ENCODE data around the gene TSC22D1. TPM values are rescaled to one million over a fixed set of nuclear protein-coding genes. Genes with fewer than 3 reads are reported as not detected.

The TSC22D1 gene
- total RNA-seq, 1 experiment from 2014 or later: 194 TPM

DNA sequence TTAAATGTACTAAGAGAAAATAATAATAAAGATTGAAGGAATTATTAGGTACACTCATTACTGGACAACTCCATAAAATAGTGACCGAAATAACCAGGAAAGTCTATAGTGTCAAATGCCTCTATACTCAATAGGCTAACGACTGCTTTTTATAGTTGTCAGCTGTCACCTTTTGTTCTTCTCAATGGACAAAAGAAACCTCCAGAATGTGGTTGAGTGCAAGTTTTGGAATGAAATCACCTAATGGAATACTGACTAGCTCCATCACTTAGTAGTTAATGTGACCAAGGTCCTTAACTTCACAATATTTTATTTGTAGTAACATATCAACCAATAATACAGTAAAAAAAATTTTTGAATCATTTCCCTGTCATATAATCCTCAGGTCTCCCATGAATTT is 18.1 kb downstream of the TSC22D1 start:
- BruUV-seq (replicated peaks): no TSS peak
- DNase-seq (no peak), ATAC-seq (no peak)
- Histone ChIP-seq H3K79me2 (ENCODE audit: low read length) (peaks cover 85% of the 10 kb centered on the region), H3K4me2 (ENCODE audit: low read length) (no peak overlapping the region), H2AFZ (ENCODE audit: low read length) (no peak overlapping the region), H3K9me2 (replicated peaks; ENCODE audit: low read length) (no peaks in the 10 kb centered on the region), H4K20me1 (ENCODE audit: low read length) (no peaks in the 10 kb centered on the region), H3K36me3 (ENCODE audit: low read depth, low read length) (peaks cover 2% of the 10 kb centered on the region; the same call in 1 of the 2 replicates), H3K9me3 (ENCODE audit: low read length) (no peaks in the 10 kb centered on the region), H3K27ac (ENCODE audit: low read length) (no peak overlapping the region), H3K4me3 (ENCODE audit: low read length) (no peak overlapping the region), H3K9ac (ENCODE audit: low read length) (no peak overlapping the region), H3K4me1 (ENCODE audit: insufficient read depth, low read length) (no peaks in the 10 kb centered on the region), H3K27me3 (ENCODE audit: low read length) (no peaks in the 10 kb centered on the region), H3F3A (ENCODE audit: low read length, unreplicated experiment) (no peaks in the 10 kb centered on the region)
- ChIA-PET POLR2A (ENCODE audit: unreplicated experiment) (no interaction called here), CTCF (no interaction called here)
- TF ChIP-seq EZH2 (IDR thresholded peaks at IDR 0.05; ENCODE audit: low read length, unreplicated experiment): no peak
- no peak for TF ChIP-seq EZH2phosphoT487 (IDR thresholded peaks at IDR 0.05; ENCODE audit: borderline replicate concordance, low read length)
- TF ChIP-seq, protein P1, sequence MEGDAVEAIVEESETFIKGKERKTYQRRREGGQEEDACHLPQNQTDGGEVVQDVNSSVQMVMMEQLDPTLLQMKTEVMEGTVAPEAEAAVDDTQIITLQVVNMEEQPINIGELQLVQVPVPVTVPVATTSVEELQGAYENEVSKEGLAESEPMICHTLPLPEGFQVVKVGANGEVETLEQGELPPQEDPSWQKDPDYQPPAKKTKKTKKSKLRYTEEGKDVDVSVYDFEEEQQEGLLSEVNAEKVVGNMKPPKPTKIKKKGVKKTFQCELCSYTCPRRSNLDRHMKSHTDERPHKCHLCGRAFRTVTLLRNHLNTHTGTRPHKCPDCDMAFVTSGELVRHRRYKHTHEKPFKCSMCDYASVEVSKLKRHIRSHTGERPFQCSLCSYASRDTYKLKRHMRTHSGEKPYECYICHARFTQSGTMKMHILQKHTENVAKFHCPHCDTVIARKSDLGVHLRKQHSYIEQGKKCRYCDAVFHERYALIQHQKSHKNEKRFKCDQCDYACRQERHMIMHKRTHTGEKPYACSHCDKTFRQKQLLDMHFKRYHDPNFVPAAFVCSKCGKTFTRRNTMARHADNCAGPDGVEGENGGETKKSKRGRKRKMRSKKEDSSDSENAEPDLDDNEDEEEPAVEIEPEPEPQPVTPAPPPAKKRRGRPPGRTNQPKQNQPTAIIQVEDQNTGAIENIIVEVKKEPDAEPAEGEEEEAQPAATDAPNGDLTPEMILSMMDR (conservative IDR thresholded peaks at IDR 0.05; ENCODE audit: low read depth, low read length): no peak
- intact Hi-C loops (cut with micrococcal nuclease): no loop called here

DNA sequence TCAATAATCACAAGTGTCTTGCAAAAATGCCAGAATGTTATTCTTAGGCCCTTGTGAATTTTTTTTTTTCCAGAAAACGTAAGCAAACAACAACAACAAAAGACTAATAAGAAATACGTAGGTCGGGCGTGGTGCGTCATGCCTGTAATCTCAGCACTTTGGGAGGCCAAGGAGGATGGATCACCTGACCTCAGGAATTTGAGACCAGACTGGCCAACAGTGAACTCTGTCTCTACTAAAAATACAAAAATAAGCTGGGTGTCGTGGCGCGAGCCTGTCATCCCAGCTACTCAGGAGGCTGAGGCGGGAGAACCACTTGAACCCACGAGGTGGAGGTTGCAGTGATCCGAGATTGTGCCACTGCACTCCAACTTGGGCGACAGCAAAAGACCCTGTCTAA is 20.9 kb downstream of the TSC22D1 start:
- no peak overlapping the region for H2AFZ ChIP-seq (ENCODE audit: low read length)
- ChIA-PET CTCF (no interaction called here), POLR2A (ENCODE audit: unreplicated experiment) (no interaction called here)
- no TSS peak for BruUV-seq (replicated peaks)
- no peaks in the 10 kb centered on the region for H3K4me1 ChIP-seq (ENCODE audit: insufficient read depth, low read length)
- no peak overlapping the region for H3K9ac ChIP-seq (ENCODE audit: low read length)
- no peak overlapping the region for H3K27ac ChIP-seq (ENCODE audit: low read length)
- no peaks in the 10 kb centered on the region for H3K9me3 ChIP-seq (ENCODE audit: low read length)
- no peak for DNase-seq
- H3K27me3 ChIP-seq (ENCODE audit: low read length): no peaks in the 10 kb centered on the region
- peaks cover 2% of the 10 kb centered on the region; the same call in 1 of the 2 replicates for H3K36me3 ChIP-seq (ENCODE audit: low read depth, low read length)
- H3K4me3 ChIP-seq (ENCODE audit: low read length): no peak overlapping the region
- peaks cover 77% of the 10 kb centered on the region for H3K79me2 ChIP-seq (ENCODE audit: low read length)
- no peak for TF ChIP-seq EZH2 (IDR thresholded peaks at IDR 0.05; ENCODE audit: low read length, unreplicated experiment)
- TF ChIP-seq, protein P1 (conservative IDR thresholded peaks at IDR 0.05; ENCODE audit: low read depth, low read length): no peak
- no peak for TF ChIP-seq EZH2phosphoT487 (IDR thresholded peaks at IDR 0.05; ENCODE audit: borderline replicate concordance, low read length)
- intact Hi-C loops (cut with micrococcal nuclease): no loop called here
- no peaks in the 10 kb centered on the region for H4K20me1 ChIP-seq (ENCODE audit: low read length)
- H3K9me2 ChIP-seq (replicated peaks; ENCODE audit: low read length): no peaks in the 10 kb centered on the region
- H3K4me2 ChIP-seq (ENCODE audit: low read length): no peak overlapping the region
- no peak for ATAC-seq
- H3F3A ChIP-seq (ENCODE audit: low read length, unreplicated experiment): no peaks in the 10 kb centered on the region

DNA sequence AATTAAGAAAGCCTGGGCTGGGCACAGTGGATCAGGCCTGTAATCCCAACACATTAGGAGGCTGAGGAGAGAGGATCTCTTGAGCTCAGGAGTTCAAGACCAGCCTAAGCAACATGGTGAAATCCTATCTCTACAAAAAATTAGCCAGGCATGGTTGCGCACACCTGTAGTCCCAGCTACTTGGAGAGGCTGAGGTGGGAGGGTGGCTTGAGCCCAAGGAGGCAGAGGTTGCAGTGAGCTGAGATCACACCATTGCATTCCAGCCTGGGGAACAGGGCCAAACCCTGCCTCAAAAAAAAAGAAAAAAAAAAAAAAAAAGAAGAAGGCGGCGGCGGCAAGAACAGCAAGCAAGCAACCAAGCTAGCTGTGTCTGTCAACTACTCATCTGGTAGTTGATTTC is 26.7 kb downstream of the TSC22D1 start:
- TF ChIP-seq EZH2 (IDR thresholded peaks at IDR 0.05; ENCODE audit: low read length, unreplicated experiment) (no peak), EZH2phosphoT487 (IDR thresholded peaks at IDR 0.05; ENCODE audit: borderline replicate concordance, low read length) (no peak)
- TF ChIP-seq, protein P1 (conservative IDR thresholded peaks at IDR 0.05; ENCODE audit: low read depth, low read length): no peak
- Histone ChIP-seq H4K20me1 (ENCODE audit: low read length) (no peaks in the 10 kb centered on the region), H2AFZ (ENCODE audit: low read length) (no peak overlapping the region), H3K36me3 (ENCODE audit: low read depth, low read length) (peaks cover 7% of the 10 kb centered on the region; the same call in 1 of the 2 replicates), H3K9ac (ENCODE audit: low read length) (no peak overlapping the region), H3K4me3 (ENCODE audit: low read length) (no peak overlapping the region), H3K9me2 (replicated peaks; ENCODE audit: low read length) (no peaks in the 10 kb centered on the region), H3K27me3 (ENCODE audit: low read length) (no peaks in the 10 kb centered on the region), H3K79me2 (ENCODE audit: low read length) (peaks cover 80% of the 10 kb centered on the region), H3F3A (ENCODE audit: low read length, unreplicated experiment) (no peaks in the 10 kb centered on the region), H3K4me2 (ENCODE audit: low read length) (no peak overlapping the region), H3K9me3 (ENCODE audit: low read length) (no peaks in the 10 kb centered on the region), H3K4me1 (ENCODE audit: insufficient read depth, low read length) (no peaks in the 10 kb centered on the region), H3K27ac (ENCODE audit: low read length) (no peak overlapping the region)
- POLR2A ChIA-PET (ENCODE audit: unreplicated experiment): no interaction called here
- CTCF ChIA-PET: no interaction called here
- no peak for ATAC-seq
- BruUV-seq (replicated peaks): no TSS peak
- no peak for DNase-seq
- intact Hi-C loops (cut with micrococcal nuclease): no loop called here
